ENCODE data around the gene SRL. TPM values are rescaled to one million over a fixed set of nuclear protein-coding genes. Genes with fewer than 3 reads are reported as not detected.

The SRL gene
- total RNA-seq, 2 experiments from 2014 or later, result not detected

DNA sequence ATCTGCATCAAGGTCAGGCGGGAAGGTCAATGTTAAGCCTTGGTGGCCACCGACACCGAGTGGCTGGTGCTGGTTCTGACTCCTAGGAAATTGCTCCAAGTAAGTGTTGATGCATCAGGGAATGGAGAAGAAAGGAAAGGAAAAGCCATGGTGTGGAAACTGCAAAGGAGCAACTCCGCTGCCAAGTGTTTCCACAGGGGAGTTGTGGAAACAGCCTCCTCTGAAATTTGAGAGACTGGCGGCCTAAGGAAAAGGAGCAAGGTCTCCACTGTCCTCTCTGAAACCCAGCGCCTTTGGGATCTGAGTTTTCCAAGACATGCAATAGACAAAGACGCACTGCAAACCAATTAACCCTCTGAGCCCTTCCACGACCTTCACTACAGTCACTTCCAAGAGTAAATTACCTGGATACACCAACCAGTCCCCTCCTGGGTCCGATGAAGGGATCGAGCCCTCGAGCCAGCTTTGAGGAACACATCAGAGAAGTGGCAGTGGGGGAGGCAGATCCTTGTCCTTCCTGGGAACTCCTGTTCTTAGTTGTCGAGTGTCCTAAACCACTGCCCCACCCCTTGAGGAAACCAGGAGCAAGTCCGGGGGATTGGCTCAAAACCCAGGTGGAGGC is 51.1 kb downstream of the SRL start:
- CTCF ChIA-PET, result no interaction called here
- peaks cover 9% of the 10 kb centered on the region for H3K27me3 Mint-ChIP-seq (ENCODE audit: low read depth)

DNA sequence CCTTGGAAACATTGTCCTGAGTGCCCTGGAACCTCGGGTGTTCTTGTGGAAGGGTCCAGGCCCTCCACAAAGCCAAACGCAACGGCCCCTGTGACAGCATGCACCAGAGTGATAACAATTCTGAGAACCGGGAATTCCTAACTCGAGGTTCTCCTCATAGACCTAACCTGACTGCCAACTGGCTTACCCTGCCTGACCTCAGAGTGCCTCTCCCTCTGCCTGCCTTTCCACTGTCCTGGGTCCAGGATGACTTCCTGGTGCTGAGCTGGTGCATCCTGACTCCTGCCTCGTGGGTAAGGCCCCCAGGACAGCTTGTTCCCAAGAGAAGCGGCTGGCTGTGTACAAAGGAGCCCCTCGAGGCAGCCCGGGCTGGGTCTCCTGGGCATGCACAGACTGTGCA is 51.8 kb downstream of the SRL start:
- DNase-seq (no peak), ATAC-seq (peak; percentile 33)
- no peaks in the 10 kb centered on the region for H3K4me1 Mint-ChIP-seq (ENCODE audit: low read depth)
- H3K9me3 Mint-ChIP-seq (ENCODE audit: insufficient read depth), result no peaks in the 10 kb centered on the region
- CTCF ChIA-PET, result no interaction called here
- POLR2A ChIA-PET, result interaction anchor here (0.6 kb wide), 1 partner anchor 10 kb away, joined by 3 read pairs; no protein-coding TSS in a partner anchor
- no peak overlapping the region for H3K27ac Mint-ChIP-seq
- no peaks in the 10 kb centered on the region for H3K36me3 Mint-ChIP-seq (ENCODE audit: low read depth)
- H3K27me3 Mint-ChIP-seq (ENCODE audit: low read depth), result peaks cover 12% of the 10 kb centered on the region
- no peak overlapping the region for H3K4me3 Mint-ChIP-seq

More for the DNA sequence above, 51.1 kb downstream of the SRL start:
- H3K36me3 Mint-ChIP-seq (ENCODE audit: low read depth), result no peaks in the 10 kb centered on the region
- ATAC-seq (no peak), DNase-seq (no peak)
- H3K4me3 Mint-ChIP-seq, result no peak overlapping the region
- H3K4me1 Mint-ChIP-seq (ENCODE audit: low read depth), result no peaks in the 10 kb centered on the region
- H3K27ac Mint-ChIP-seq, result no peak overlapping the region
- POLR2A ChIA-PET, result no interaction called here
- no peaks in the 10 kb centered on the region for H3K9me3 Mint-ChIP-seq (ENCODE audit: insufficient read depth)

DNA sequence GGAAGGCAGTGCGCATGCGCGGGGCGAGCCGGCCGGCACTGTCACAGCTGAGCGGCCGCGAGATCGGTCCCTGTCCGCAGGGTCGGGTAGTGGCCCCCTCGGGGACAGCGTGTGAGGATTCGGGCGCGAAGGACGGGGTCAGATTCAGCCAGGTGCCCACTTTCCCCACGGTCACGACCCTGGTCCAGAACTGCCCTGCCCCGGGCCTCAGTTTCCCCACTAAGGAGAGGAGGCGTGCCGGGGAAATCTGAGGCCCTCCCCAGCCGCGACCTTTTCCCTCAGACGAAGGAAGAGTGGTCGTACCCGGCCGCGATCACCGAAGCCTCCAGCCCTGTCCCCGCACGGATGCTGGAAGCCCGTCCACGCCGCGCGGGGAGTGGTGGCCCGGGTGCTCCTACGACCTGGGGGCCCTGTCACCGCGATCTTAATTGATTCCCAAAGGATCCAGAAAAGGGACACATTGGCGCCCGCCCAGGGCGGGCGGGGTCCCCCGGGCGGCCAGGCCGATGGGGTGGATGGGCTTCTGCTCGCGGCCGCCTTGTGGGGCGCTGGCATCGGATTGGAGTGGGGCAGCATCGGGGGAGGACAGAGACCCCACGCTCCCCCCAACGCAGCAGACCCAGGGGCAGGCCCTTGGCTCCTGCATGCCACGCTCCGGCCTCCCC is 57.7 kb downstream of the SRL start:
- POLR2A ChIA-PET, result interaction anchor here (0.9 kb wide), 1 partner anchor 9 kb away, joined by 3 read pairs; no protein-coding TSS in a partner anchor
- CTCF ChIA-PET, result interaction anchor here (1.0 kb wide), 1 partner anchor 70 kb away, joined by 5 read pairs; no protein-coding TSS in a partner anchor
- Mint-ChIP-seq H3K27me3 (ENCODE audit: low read depth) (peaks cover 15% of the 10 kb centered on the region), H3K36me3 (ENCODE audit: low read depth) (no peaks in the 10 kb centered on the region), H3K27ac (peak overlapping the region; percentile 17), H3K4me1 (ENCODE audit: low read depth) (peaks cover 7% of the 10 kb centered on the region), H3K9me3 (ENCODE audit: insufficient read depth) (no peaks in the 10 kb centered on the region), H3K4me3 (peak overlapping the region; percentile 69)
- no peak for DNase-seq
- ATAC-seq, result no peak

DNA sequence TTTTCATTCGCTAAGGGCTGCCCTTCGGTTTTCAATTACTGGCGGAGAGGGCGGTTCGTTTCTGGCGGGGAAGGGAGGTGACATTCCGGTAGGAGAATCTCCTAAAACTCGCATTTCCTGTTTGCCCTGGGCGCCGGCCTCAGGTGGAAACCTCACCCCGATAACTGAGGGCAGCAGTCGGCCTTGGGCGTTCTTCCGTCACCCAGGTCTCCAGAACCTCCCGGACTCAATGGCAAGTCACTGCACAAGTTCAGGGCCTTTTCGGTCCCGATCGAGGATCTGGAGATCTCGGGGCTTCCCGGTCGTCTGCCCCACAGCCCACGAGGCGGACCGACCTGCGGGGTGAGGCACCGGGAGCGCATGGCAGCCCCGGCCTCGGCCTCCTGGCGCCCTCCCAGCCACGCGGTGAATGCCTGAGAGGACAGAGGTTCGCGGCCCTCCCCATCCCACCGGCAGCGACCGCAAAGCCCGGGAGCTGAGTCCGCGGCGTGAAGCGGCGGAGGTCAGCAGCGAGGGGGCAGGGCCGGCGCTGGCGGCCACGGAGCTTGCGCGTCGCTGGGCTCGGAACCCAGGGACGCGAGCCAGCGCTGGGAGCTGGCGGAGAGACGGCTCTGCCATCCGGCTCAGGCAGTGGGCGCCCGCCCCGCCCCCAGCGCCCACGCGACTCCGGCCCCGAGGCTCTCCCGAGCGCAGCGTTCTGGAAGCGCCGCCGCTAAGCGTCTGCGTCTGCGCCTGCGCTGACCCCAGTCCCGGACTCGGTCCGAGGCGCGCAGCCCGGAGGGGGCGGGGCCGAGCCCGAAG is 58.4 kb downstream of the SRL start:
- peak overlapping the region; percentile 20 for H3K27ac Mint-ChIP-seq
- H3K4me1 Mint-ChIP-seq (ENCODE audit: low read depth), result peaks cover 7% of the 10 kb centered on the region

DNA sequence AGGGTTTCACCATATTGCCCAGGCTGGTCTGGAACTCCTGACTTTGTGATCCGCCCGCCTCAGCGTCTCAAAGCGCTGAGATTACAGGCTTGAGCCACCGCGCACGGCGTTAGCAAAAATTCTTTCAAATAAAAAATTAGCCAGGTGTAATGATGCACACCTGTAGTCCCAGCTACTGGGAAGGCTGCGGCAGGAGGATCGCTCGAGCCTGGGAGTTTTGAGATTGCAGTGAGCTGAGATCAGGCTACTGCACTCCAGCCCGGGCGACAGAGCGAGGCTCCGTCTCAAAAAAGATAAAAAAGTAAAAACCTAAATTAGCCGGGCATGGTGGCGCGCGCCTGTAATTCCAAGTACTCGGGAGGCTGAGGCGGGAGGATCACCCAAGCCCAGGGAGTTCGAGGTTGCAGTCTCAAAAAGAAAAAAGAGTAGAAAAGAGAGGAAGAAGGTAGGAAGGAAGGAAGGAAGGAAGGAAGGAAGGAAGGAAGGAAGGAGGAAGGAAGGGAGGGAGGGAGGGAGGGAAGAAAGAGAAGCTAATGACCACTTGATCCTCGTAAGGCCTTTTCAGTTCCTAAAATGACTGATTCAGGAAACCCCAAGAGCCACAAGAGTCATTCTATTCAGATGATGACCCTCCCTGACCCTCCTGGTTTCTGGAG is 59.2 kb downstream of the SRL start:
- Mint-ChIP-seq H3K27ac (peak overlapping the region; percentile 20), H3K27me3 (ENCODE audit: low read depth) (peaks cover 19% of the 10 kb centered on the region), H3K9me3 (ENCODE audit: insufficient read depth) (no peaks in the 10 kb centered on the region), H3K4me3 (peak overlapping the region; percentile 69), H3K4me1 (ENCODE audit: low read depth) (peaks cover 7% of the 10 kb centered on the region), H3K36me3 (ENCODE audit: low read depth) (no peaks in the 10 kb centered on the region)
- ChIA-PET POLR2A (interaction anchor here (0.6 to 0.9 kb wide), 2 partner anchors 10 kb away, joined by 3 to 6 read pairs; no protein-coding TSS in a partner anchor), CTCF (interaction anchor here (1.1 kb wide), 1 partner anchor 71 kb away, joined by 3 read pairs; no protein-coding TSS in a partner anchor)
- ATAC-seq, result no peak
- DNase-seq, result no peak

More for the DNA sequence above, 58.4 kb downstream of the SRL start:
- Mint-ChIP-seq H3K36me3 (ENCODE audit: low read depth) (no peaks in the 10 kb centered on the region), H3K4me3 (peak overlapping the region; percentile 69), H3K9me3 (ENCODE audit: insufficient read depth) (no peaks in the 10 kb centered on the region), H3K27me3 (ENCODE audit: low read depth) (peaks cover 15% of the 10 kb centered on the region)
- CTCF ChIA-PET, result interaction anchor here (1.0 kb wide), 1 partner anchor 71 kb away, joined by 5 read pairs; no protein-coding TSS in a partner anchor
- DNase-seq, result peak; percentile 88
- POLR2A ChIA-PET, result interaction anchor here (0.9 kb wide), 1 partner anchor 10 kb away, joined by 3 read pairs; no protein-coding TSS in a partner anchor
- ATAC-seq, result peak; percentile 93

DNA sequence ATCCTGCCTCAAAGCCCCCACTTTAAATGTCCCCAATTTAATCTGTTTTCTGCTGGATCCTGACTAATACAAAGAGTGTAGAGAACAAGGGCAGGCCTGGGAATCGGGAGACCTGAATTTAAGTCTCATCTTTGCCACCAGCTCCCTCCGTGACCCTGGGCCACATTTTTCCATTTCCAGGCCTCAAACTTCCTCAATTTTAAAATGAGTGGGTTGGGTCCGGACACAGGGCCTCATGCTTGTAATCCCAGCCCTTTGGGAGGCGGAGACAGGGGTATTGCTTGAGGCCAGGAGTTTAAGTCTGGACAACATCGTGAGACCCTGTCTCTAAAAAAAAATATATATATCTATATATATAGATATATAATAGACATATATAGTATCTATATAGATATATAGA is 61.4 kb downstream of the SRL start:
- Mint-ChIP-seq H3K4me3 (no peak overlapping the region), H3K9me3 (ENCODE audit: insufficient read depth) (no peaks in the 10 kb centered on the region), H3K27ac (no peak overlapping the region), H3K4me1 (ENCODE audit: low read depth) (peaks cover 7% of the 10 kb centered on the region), H3K27me3 (ENCODE audit: low read depth) (peaks cover 10% of the 10 kb centered on the region), H3K36me3 (ENCODE audit: low read depth) (no peaks in the 10 kb centered on the region)
- POLR2A ChIA-PET, result interaction anchor here (0.6 kb wide), 1 partner anchor 9 kb away, joined by 3 read pairs; no protein-coding TSS in a partner anchor
- DNase-seq (no peak), ATAC-seq (no peak)
- CTCF ChIA-PET, result no interaction called here

DNA sequence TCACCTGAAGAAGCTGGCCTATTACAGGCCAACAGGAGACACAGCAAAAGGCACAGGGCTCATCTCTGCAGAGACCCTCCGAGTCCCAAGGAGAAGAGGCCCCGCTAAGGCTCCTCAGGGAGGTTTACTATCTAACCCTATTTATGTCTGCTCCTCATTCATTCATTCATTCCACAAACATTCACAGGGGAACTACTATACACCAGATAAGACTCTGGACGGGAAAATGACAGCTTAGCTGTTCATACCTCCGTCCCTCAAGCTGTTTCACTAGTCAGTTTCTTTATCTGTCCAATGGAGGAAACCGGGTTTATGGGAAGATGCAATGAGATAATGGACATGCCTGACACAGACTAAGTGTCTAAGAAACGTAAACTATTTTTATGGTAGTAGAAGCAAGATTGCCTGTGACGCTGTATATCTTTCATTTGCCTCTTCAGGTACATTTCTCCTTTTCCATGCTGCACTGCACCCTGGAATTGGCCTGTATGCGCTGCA is 62.1 kb downstream of the SRL start:
- no peaks in the 10 kb centered on the region for H3K9me3 Mint-ChIP-seq (ENCODE audit: insufficient read depth)
- no peak overlapping the region for H3K4me3 Mint-ChIP-seq
- peaks cover 7% of the 10 kb centered on the region for H3K27me3 Mint-ChIP-seq (ENCODE audit: low read depth)
- no peak for DNase-seq
- POLR2A ChIA-PET, result interaction anchor here (0.6 kb wide), 1 partner anchor 10 kb away, joined by 3 read pairs; no protein-coding TSS in a partner anchor
- peaks cover 6% of the 10 kb centered on the region for H3K4me1 Mint-ChIP-seq (ENCODE audit: low read depth)
- ATAC-seq, result no peak
- CTCF ChIA-PET, result interaction anchor here (2.0 kb wide), 1 partner anchor 74 kb away, joined by 6 read pairs; no protein-coding TSS in a partner anchor
- H3K36me3 Mint-ChIP-seq (ENCODE audit: low read depth), result no peaks in the 10 kb centered on the region
- no peak overlapping the region for H3K27ac Mint-ChIP-seq

DNA sequence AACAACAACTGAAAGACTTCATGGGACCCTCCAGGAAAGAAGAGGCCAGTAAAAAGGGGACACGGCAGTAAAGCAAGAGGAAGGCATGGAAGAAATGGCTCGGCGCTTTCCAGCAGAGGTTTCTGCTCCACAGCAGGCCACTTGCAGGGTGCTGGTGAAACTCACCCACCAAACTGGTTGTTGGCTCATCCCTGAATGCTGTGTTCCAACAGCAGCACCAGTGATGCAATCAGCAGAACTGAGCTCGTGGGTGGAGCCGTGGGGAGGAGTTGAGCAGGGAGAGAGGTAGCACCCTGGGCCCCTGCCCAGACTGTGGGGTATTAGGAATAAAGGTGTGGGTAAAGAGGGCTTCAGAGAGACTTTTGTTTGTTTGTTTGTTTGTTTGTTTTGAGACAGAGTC is 62.9 kb downstream of the SRL start:
- POLR2A ChIA-PET, result no interaction called here

DNA sequence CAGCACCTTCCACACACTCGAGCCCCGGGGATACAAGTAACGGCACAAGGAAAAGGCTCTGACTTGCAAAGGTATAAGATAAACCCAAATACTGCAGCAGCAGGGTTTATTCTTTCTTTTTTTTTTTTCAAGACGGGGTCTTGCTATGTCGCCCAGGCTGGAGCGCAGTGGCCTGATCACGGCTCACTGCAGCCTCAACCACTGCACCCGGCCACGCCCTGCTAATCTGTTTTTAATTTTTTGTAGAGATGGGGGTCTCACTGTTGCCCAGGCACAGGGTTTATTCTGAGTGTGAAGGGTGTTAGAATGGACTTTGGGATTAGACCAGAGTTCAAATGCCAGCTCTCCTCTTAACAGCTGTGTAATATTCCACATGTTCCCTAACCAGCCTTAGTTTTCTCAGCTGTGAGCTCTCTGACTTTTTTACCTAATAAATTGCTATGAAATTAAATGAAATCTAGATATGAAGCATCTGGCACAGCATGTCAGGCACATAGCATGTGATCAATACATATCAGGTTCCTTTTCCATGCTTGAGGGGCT is 63.3 kb downstream of the SRL start:
- no peak overlapping the region for H3K27ac Mint-ChIP-seq
- no peaks in the 10 kb centered on the region for H3K9me3 Mint-ChIP-seq (ENCODE audit: insufficient read depth)
- ATAC-seq (no peak), DNase-seq (no peak)
- H3K27me3 Mint-ChIP-seq (ENCODE audit: low read depth), result peaks cover 4% of the 10 kb centered on the region
- no peaks in the 10 kb centered on the region for H3K36me3 Mint-ChIP-seq (ENCODE audit: low read depth)
- no peak overlapping the region for H3K4me3 Mint-ChIP-seq
- ChIA-PET POLR2A (no interaction called here), CTCF (interaction anchor here (2.0 kb wide), 1 partner anchor 75 kb away, joined by 6 read pairs; no protein-coding TSS in a partner anchor)
- peaks cover 5% of the 10 kb centered on the region for H3K4me1 Mint-ChIP-seq (ENCODE audit: low read depth)

More for the DNA sequence above, 62.9 kb downstream of the SRL start:
- Mint-ChIP-seq H3K27ac (no peak overlapping the region), H3K4me3 (no peak overlapping the region), H3K9me3 (ENCODE audit: insufficient read depth) (no peaks in the 10 kb centered on the region), H3K4me1 (ENCODE audit: low read depth) (peaks cover 3% of the 10 kb centered on the region), H3K27me3 (ENCODE audit: low read depth) (peaks cover 4% of the 10 kb centered on the region), H3K36me3 (ENCODE audit: low read depth) (no peaks in the 10 kb centered on the region)
- CTCF ChIA-PET, result interaction anchor here (2.0 kb wide), 1 partner anchor 75 kb away, joined by 6 read pairs; no protein-coding TSS in a partner anchor
- DNase-seq (no peak), ATAC-seq (no peak)

DNA sequence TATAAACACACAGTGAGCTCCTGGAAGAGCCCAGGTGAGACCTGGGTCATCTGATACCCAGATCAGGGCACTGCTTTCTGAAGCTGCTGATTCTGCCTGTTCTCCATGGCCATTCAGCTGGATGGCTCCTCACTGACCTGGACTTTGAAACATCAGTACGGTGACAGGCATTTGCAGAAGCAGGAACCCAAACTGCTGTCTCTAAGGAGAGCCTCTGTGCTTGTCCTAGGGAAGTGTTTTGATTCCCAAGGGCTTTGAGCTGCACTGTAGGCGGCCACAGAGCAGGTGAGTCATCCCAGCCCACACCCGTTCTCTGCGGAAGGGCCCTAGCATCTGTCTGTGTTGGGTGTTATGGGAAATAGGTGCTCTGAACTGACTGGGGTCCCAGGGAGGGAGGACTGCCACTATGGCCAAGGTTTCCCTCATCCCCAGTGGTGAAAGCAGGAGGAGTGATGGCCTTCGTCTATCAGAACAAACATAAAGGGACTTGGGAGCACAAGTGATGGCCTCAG is 64.9 kb downstream of the SRL start:
- ChIA-PET CTCF (interaction anchor here (2.1 kb wide), 1 partner anchor 77 kb away, joined by 7 read pairs; no protein-coding TSS in a partner anchor), POLR2A (no interaction called here)
- H3K9me3 Mint-ChIP-seq (ENCODE audit: insufficient read depth), result no peaks in the 10 kb centered on the region
- peaks cover 7% of the 10 kb centered on the region for H3K27me3 Mint-ChIP-seq (ENCODE audit: low read depth)
- no peak for ATAC-seq
- H3K27ac Mint-ChIP-seq, result no peak overlapping the region
- H3K36me3 Mint-ChIP-seq (ENCODE audit: low read depth), result no peaks in the 10 kb centered on the region
- DNase-seq, result no peak
- H3K4me1 Mint-ChIP-seq (ENCODE audit: low read depth), result peaks cover 2% of the 10 kb centered on the region
- H3K4me3 Mint-ChIP-seq, result no peak overlapping the region
